Measurements from ENCODE around the gene GPR68. TPM values are rescaled to one million over a fixed set of nuclear protein-coding genes. Genes with fewer than 3 reads are reported as not detected.
"Not testable (repeated sequence)": the region's sequence is repeated elsewhere in the genome, so short reads cannot be mapped to it uniquely, and the experiment has no call there.

Gene GPR68
- total RNA-seq, 1 donor from 2014 or later = 1.4 TPM

DNA sequence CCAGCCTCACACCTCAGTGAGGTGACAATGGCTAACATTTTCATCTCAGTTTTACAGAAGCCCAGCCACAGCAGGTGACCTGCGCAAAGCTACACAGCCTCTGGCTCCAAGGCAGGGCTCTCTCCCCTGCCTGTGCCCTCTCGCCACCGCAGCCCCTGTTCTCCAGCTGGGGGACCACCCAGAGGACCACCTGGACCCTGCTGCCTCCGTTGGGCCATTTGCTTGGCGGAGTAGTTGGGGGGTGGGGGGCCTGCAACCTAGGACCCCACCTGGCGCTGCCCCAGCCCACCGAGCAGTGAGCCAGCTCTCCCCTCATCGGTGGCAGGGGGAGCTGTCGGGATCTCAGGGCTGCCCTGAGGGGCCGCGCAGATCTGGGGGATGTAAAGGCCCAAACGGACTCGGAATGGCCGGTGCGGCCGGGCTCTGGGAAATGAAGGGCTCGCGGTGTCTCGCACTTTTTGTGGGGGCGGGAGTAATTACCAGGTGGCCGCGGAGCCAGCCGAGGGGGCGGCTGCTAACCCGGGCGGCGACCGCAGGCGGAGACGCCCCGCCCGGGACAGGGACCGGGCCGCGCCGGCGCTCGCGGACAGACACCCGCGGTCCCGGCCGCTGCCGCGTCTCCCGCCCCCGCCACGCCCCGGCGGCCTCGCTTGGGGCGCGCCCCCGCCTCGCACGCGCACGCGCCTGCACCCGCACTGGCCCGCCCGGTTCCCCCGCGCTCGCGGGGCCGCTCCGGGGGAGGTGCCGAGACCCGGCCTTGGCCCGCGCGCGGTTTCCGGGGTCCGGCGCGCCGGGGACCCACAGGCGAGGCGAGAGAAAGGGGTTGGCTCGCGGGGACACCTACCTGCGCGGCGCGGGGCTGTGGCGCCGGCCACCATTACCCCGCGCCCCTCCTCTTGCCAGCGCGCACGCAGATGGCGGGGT lies 8.6 kb upstream of the GPR68 start:
- no peak for DNase-seq (ENCODE audit: low read depth)

DNA sequence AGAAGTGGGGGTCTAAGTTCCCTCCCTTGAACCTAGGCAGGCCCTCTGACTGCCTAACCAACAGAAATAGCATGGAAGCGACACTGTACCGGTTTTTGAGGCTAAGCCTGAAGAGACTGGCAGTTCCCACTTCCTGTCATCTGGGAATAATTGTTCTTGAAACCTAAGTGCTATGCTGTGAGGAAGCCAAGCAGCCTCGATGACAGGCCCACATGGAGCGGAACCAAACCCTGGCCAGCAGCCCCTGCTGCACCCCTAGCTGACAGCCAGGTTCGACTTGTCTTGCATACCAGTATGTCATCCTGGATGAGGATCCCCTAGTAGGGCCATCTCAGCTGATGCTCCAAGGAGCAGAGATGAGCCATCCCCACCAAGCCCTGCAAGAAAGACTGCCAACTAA lies 6.4 kb upstream of the GPR68 start:
- no peak for DNase-seq (ENCODE audit: low read depth)

DNA sequence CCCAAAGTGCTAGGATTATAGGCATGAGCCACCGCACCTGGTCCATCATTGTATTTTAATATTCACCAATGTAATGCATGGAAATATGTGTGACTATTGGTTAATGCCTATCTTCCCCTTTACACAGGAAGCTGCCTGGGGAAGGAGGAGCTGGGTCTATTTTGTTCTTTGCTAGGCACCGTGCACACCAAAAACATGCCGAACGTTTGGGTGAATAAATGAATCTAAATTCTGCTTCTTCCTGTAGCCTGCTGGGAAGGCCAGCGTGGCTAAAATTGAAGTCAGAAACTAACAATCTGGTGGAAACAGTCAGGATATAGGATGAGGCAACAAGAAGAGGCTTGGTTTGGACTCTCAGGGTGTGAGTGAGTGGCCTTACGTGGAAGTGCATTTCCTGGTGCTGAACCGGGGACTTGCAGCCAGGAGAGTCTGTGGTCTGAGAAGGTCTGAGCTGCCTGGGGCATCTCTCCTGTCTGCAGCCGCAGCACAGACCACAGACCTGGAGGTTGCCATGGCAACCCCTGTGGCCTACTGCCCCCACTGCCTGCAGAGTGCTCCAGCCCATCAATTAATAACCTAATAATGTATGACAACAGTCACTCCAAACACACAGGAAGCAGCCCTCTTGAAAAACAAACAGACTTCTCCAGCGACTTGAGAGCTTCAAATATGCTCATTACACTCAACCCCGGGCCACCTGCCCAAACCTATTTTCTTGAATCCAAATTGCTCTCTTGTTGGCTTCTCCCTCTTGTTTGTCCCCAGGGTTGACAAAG lies 5.5 kb upstream of the GPR68 start:
- DNase-seq (ENCODE audit: low read depth) = no peak

DNA sequence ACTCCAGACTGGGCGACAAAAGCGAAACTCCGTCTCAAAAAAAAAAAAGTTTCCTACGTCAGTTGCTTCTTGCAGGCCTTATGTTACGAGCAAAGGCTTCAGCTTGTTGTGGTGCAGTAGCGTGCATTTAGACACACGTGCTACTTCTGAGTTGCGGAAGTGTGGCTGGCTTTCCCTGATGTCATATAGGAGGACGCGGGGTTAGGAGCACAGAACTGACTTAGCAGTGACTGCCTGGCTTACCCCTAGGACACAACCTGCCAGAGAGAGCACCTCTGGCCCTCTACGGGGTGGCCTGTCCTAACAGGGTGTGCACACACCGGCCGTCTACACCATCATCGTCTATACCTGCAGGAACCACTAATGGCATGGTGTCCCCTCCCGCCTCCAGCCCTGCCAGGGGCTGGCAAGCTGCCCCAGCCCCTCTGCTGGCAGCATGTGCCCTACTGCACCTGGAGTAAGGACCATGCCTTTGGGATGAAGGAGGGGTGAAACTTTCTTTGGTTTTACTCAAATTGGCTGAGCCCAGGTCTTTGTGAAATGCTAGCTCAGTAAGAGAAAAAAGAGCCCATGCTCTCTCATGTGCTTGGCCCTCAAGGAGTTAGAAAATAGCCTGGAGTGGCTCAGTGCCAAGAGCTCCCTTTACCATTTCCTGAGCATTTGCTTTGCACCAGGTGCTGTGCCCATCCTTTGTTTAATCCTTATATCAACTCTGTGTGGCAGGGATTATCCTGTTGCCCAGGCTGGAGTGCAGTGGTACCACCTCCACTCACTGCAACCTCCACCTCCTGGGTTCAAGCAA lies 1.7 kb upstream of the GPR68 start:
- no peak for DNase-seq (ENCODE audit: low read depth)

DNA sequence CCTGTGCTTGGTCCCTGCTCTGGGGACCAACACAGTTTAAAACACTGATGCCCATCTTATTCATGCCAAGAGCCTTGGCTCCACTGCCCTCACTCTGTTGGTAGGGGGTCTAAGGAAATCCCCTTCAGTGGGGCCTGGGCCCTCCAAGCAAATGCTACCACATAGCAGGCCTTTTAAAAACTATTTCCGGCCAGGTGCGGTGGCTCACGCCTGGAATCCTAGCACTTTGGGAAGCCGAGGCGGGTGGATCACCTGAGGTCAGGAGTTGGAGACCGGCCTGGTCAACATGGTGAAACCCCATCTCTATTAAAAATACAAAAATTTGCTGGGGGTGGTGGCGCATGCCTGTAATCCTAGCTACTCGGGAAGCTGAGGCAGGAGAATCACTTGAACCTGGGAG lies 1.1 kb upstream of the GPR68 start:
- not testable (repeated sequence) for DNase-seq (ENCODE audit: low read depth)

DNA sequence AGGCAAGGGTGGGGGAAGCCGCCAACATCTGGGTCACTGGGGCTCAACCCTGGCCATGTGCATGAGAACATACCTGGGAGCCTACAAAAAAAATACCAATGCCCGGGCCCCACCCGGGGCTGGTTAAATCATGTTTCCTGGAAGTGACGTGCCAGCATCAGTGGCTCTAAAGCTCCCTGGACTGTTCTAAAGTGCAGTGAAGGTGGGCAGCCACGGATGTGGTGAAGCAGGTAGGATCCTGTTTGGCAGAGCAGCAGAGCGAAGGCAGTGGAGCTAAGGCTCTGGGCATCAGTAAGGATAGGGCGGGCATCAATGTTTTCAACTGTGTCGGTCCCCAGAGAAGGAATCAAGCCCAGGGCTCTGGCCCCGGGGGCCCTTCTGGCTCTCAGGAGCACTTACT lies 525 bp upstream of the GPR68 start:
- DNase-seq (ENCODE audit: low read depth) = no peak

DNA sequence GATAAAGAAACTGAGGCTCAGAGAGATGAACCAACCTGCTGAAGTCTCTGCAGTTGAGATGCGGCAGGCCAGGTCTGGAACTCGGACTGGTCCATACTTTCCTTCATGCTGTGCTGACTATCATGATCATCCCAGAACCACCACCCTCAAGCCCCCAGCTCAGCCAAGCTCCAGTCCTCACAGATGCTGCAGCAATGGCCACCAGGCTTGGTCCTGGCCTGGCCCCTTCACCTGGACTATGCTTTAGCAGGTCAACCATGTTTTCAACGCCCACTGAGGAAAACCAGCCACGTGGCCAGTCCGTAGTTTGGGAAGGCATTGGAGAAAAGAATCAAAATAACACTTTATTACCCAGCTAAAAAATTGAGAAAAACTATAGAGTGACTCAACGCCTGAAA lies 1.4 kb downstream of the GPR68 start:
- no peak for DNase-seq (ENCODE audit: low read depth)

DNA sequence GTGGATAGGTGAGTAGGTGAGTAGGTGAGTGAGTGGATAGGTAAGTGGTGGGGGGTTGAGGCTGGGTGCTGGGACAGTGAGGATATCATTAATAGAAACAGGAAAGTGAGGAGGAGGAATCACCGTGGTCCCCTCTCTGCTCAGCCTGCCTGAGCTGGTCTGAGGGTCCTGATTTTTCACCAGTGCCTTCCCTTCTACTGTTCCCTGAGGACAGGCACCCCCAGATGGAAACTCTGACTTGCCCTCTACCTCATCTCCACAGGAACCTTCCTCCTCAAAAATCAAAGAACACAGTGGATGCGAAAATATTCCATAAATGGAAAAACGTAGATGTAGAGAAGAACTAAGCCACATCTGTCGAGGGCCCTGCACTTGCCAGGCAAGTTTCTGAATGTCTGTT lies 1.9 kb downstream of the GPR68 start:
- DNase-seq (ENCODE audit: low read depth) = no peak

DNA sequence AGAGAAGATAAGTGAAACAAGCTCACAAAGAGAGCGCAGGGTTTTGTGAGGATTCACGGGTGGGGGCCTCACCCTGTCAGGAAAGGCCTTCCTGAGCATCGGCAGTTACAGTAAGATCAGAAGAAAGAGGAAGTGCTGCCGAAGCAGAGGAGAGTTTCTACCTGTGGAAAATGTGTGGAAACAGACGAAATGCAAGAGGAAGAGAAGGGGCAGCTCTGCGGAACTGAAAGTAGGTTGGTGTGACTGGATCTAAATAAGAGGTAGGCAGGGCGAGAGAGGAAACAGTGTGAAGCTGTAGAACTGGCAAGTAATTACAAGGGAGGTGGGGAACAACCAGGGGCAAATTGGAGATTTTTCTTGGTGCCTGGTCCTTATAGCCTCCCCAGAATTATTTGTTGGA lies 2.6 kb downstream of the GPR68 start:
- DNase-seq (ENCODE audit: low read depth) = no peak

DNA sequence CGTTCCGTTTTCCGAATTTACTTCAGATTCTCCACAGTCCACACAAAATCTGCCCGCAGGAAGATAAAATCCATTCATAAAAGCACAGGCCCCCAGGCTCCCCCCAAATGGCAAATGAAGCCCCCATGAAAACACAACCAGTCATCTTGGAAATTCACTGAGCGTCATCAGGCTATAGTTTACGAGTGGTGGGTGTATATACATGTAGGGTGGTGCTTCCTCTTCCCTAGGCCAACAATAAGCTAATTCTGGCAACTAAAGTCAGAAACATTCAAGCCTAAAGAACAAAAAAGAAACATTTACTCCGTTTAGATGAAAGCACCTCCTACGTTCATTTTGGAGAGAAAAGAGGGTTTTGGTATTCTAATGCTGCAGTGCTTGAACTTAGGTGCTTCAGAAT lies 5.8 kb downstream of the GPR68 start:
- no peak for DNase-seq (ENCODE audit: low read depth)

DNA sequence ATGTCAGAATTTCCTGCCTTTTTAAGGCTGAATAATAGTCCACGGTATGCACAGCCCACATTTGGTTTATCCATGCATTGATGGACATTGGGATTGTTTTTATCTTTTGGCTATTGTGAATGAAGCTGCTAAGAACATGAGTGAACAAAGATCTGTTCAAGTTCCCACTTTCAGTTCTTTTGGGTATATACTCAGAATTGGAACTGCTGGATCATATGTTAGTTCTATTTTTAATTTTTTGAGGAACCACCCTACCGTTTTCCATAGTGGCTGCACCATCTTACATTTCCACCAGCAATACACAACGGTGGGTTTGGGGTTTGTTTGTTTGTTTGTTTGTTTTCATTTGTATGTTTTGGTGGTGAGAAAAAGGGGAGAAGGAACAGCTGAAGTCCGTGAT lies 6.4 kb downstream of the GPR68 start:
- no peak for DNase-seq (ENCODE audit: low read depth)

DNA sequence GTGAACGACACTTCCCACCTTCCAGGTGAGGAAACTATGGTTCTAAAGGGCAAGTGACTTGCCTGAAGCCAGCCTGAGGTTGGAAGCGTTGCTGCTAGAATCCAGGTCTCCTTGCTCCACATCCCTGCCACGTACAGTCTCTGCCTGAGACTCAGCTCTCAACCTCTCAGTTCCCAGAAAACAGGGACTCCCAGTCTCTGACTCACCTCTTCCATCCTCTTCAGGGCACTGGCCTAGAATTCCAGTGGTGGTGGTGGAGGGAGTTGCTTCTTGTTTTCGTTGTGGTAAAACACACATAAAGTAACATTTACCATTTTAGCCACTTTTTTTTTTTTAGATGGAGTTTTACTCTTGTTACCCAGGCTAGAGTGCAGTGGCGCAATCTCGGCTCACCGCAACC lies 7.3 kb downstream of the GPR68 start:
- peak; percentile 34 for DNase-seq (ENCODE audit: low read depth)

DNA sequence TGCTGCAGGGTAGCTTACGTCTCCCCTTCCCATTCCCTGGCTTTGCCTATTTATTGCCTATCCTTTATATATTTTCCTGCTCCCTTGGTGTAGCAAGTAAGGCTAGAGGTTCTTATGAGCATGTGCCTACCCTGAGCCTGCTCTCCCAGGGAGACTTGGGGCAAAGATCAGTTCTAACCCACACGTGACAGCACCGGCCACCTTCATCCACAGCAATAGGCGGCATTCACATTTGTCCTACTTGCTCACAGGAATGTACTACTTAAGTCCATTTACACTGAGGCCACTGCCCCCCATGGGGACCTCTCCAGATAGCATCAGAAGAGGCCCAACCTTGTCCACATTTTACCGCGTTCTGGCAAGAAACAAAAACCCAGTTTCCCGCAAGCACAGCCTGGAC lies 8.7 kb downstream of the GPR68 start:
- DNase-seq (ENCODE audit: low read depth) = no peak

DNA sequence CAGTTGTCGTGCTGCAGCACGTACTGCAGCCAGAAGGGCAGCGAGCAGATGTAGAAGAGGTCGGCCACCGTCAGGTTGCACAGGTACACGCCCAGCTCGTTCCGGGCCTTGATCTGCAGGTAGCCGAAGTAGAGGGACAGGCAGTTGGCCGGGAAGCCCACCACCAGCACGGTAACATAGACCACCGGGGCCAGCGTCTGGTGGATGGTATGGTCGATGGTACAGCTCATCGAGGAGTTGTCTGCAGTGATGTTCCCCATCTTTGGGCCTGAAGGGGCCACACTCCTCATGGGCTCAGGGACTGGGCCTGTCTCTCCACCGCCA lies 9.8 kb downstream of the GPR68 start:
- DNase-seq (ENCODE audit: low read depth) = no peak

DNA sequence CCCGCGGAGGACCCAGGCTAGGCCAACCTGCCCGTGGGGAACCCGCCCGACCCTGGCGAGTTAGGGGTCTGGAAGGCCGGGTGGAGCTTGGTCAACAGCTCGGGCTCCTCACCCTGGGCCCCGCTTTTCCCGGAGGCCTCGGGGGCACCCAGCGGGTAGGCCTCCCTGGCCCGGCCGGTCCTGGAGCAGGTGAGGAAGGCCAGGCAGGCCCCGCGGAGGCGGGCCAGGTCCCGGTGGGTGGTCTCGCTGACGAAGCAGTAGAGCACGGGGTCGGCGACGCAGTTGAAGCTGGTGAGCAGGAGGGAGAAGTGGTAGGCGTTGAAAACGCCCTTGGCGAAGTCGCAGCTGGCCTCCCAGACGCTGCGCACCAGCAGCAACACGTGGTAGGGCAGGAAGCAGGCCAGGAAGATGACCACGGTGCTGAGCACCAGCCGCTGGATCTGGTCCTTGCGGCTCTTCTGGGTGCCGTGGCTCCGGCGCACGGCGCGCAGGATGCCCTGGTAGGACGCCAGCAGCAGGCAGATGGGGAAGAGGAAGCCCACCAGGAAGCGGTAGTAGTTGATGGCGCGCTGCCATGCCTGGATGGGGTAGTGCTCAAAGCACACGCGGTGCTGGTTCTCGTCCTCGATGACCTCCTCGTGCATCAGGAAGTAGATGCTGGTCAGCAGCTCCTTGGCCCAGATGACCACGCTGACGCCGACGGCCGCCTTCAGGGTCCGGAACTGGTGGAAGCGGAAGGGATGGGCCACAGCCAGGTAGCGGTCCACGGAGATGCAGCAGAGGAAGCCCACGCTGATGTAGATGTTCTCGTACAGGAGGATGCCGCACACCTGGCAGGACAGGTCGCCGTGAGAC lies 10.3 kb downstream of the GPR68 start:
- DNase-seq (ENCODE audit: low read depth) = no peak

DNA sequence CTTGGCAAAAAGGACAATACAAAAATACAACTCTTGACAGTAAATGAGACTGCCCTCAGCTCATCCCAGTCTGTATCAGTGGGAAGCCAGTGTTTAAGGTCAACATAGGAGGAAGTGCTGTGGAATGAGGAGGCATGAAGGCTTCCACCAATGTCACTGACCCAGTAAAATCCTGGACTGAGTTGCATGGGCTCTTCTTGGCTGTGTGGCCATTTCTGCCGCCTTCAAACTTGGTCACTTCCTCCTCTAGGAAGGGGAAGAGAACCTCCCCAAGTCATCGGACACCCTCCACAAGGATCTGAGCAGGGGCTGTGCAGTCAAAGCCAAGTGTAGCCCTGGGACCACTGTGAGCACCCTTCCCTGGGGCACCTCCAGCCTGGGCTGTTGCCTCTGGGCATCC lies 11.9 kb downstream of the GPR68 start:
- DNase-seq (ENCODE audit: low read depth) = no peak

DNA sequence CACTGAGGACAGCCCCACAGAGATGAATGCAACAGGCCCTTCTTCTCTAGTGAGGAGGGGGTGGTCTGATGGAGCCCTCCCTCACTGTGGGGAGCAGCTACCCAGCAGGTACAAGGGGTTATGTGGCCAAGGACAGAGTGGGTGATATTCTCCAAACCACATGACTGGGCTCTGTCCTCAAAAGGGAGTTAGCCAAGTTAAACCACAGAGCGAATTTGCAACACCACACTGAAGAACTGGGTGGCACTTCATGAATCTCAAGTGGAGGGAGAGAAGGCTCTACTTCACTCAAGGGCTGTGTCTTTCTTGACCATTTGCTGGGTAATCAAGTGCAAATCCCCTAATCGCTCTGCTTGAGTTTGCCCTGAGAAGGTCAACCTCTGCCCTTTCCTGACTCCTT lies 12.5 kb downstream of the GPR68 start:
- no peak for DNase-seq (ENCODE audit: low read depth)

DNA sequence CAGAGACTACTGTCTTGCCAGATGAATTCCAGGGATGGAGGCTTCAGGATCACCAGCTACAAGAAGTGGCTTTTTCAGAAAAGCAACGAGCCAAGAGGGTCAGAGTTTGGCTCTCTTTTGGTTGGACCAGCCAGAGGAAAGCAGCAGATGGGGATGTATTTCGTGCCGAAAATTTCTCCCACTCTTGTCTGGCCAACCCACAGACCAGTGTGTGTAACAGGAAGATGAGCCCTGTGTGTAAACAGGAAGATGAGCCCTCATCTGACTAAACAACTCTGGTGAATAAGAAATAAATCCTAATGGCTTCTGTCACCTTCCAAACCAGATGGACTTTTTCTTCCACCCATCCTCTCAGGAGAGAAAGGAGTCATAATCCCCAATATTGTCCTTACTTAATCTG lies 13.1 kb downstream of the GPR68 start:
- no peak for DNase-seq (ENCODE audit: low read depth)

DNA sequence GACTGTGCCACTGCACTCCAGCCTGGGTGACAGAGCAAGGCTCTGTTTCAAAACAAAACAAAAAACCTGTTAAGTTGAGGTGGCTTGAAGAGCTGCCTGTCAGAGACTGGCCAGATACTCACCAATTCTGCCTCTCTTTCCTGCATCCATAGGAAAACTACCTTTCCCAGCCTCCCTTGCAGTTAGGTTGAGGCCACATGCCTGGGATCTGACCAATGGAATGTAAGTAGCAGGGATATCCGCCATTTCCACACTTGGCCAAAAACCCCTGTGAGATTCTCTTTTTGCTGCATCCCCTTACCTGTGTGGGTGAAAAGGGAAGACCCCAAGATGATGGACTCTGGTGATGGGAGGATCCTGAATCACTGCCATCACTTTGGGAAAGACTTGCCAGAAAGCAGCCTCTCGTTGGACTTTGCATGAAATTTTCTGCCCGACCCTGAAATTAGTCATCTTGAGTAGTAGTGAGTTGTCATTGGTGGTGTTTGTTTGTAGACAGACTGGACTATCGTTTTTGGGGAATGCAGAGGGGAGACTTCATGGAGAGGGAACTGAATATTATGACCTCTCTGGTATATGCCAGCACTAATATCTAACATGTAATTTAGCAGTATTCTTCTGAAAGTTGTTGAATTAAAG lies 14.0 kb downstream of the GPR68 start:
- no peak for DNase-seq (ENCODE audit: low read depth)

DNA sequence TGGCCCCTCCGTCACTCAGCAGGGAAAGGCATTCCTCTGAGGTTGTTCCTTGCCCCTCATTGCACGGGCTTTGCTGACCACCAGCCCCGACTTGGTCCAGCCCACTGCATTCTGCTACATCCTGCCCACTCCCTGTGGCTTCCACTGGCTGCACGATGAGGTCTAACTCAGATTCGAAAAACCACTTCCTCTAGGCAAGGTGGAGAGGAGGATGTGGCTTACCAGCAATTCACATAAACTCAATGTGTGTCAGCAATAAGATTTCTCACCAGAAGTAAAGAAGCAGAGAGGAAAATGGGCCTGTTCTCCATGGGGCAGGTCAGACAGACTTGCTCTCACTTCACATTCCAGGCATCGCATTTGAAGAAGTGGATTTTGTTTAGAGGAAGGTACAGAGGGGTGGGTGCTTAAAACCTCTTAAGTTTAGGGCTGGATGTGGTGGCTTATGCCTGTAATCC lies 14.7 kb downstream of the GPR68 start:
- DNase-seq (ENCODE audit: low read depth) = peak; percentile 35

Data from myocyte (in vitro differentiated cells).